Raji (cell line): ENCODE data around the gene PAX8.

ENCODE experiments used
- POLR2A ChIP-seq: IDR thresholded peaks from 2 replicates; pipeline ENCODE4 v1.6.1; 2011; ENCODE audit warnings: low read depth, low read length, control low read depth; ENCODE audit not compliant: insufficient read depth

PAX8 gene

GRCh38 chr2:113225263-113226259 lies 53.2 kb downstream of the PAX8 start:
- no peak for TF ChIP-seq POLR2A

- no peak for TF ChIP-seq POLR2A
Observed at GRCh38 chr2:113224647-113225236, 54.0 kb downstream of the PAX8 start.

GRCh38 chr2:113223813-113224212 lies 54.9 kb downstream of the PAX8 start:
- no peak for TF ChIP-seq POLR2A

- no peak for TF ChIP-seq POLR2A
Observed at GRCh38 chr2:113221846-113222245, 56.9 kb downstream of the PAX8 start.

- TF ChIP-seq POLR2A: no peak
Observed at GRCh38 chr2:113220970-113221708, 57.6 kb downstream of the PAX8 start.

- TF ChIP-seq POLR2A: no peak
Observed at GRCh38 chr2:113219889-113220641, 58.7 kb downstream of the PAX8 start.

- TF ChIP-seq POLR2A: no peak
Observed at GRCh38 chr2:113219525-113219888, 59.2 kb downstream of the PAX8 start.

GRCh38 chr2:113219092-113219441 lies 59.7 kb downstream of the PAX8 start:
- no peak for TF ChIP-seq POLR2A

GRCh38 chr2:113218283-113219091 lies 60.2 kb downstream of the PAX8 start:
- TF ChIP-seq POLR2A: no peak

- no peak for TF ChIP-seq POLR2A
Observed at GRCh38 chr2:113217455-113218282, 61.1 kb downstream of the PAX8 start.

- TF ChIP-seq POLR2A: no peak
Observed at GRCh38 chr2:113216891-113217454, 61.7 kb downstream of the PAX8 start.

- TF ChIP-seq POLR2A: no peak
Observed at GRCh38 chr2:113216321-113216720, 62.4 kb downstream of the PAX8 start.

GRCh38 chr2:113215056-113215455 lies 63.7 kb downstream of the PAX8 start:
- TF ChIP-seq POLR2A: no peak
